H54 (cell line): Measurements from ENCODE around the gene ELP1.

Experiments used
- DNase-seq: peaks from one replicate; pipeline ENCODE4 v3.0.0; 2011; ENCODE audit warnings: low spot score, mixed read lengths; ENCODE audit not compliant: insufficient read length
- FAIRE-seq: peaks from 3 replicates; lab custom pipeline; 2011; peaks lifted over from hg19 to GRCh38; lab: Jason Lieb, UNC
- POLR2A ChIP-seq: IDR thresholded peaks from 2 replicates; pipeline ENCODE4 v1.6.1; 2011; ENCODE audit warnings: low read depth, mild to moderate bottlenecking, low read length

Gene ELP1

GRCh38 chr9:108882052-108882888, 51.7 kb downstream of the ELP1 start:
- FAIRE-seq (no peak), DNase-seq (no peak)
- no peak for TF ChIP-seq POLR2A

- FAIRE-seq (peak; percentile 41), DNase-seq (no peak)
- TF ChIP-seq POLR2A: no peak
These were observed 53.1 kb downstream of the ELP1 start for GRCh38 chr9:108880738-108881316.

- TF ChIP-seq POLR2A: no peak
- DNase-seq (no peak), FAIRE-seq (no peak)
These were observed 56.4 kb downstream of the ELP1 start for GRCh38 chr9:108877524-108877923.

GRCh38 chr9:108876425-108876824, 57.5 kb downstream of the ELP1 start:
- FAIRE-seq (no peak), DNase-seq (no peak)
- no peak for TF ChIP-seq POLR2A

GRCh38 chr9:108874058-108874788, 59.7 kb downstream of the ELP1 start:
- no peak for TF ChIP-seq POLR2A
- FAIRE-seq (no peak), DNase-seq (no peak)

- FAIRE-seq: peak; percentile 90
- DNase-seq: peak; percentile 87
- no peak for TF ChIP-seq POLR2A
These were observed 64.7 kb downstream of the ELP1 start for GRCh38 chr9:108869092-108869725.

GRCh38 chr9:108867829-108868228, 66.1 kb downstream of the ELP1 start:
- no peak for TF ChIP-seq POLR2A
- FAIRE-seq (no peak), DNase-seq (no peak)

GRCh38 chr9:108867116-108867515, 66.8 kb downstream of the ELP1 start:
- DNase-seq (no peak), FAIRE-seq (no peak)
- no peak for TF ChIP-seq POLR2A

GRCh38 chr9:108866001-108866420, 67.9 kb downstream of the ELP1 start:
- no peak for DNase-seq
- no peak for FAIRE-seq
- TF ChIP-seq POLR2A: no peak

GRCh38 chr9:108865037-108865436, 68.9 kb downstream of the ELP1 start:
- FAIRE-seq: no peak
- DNase-seq: peak; percentile 48
- TF ChIP-seq POLR2A: no peak

GRCh38 chr9:108864446-108864845, 69.5 kb downstream of the ELP1 start:
- TF ChIP-seq POLR2A: no peak
- DNase-seq (no peak), FAIRE-seq (no peak)

- FAIRE-seq (no peak), DNase-seq (no peak)
- no peak for TF ChIP-seq POLR2A
These were observed 70.0 kb downstream of the ELP1 start for GRCh38 chr9:108863891-108864290.

- no peak for TF ChIP-seq POLR2A
- DNase-seq (no peak), FAIRE-seq (no peak)
These were observed 71.9 kb downstream of the ELP1 start, which contains the start of gene ACTL7A for GRCh38 chr9:108861997-108862396. Gene ACTL7A (plus strand): TSS chr9:108862266. CDS start chr9:108862323, 57 bp downstream.
